ENCODE measurements around the gene AHRR.
"Not testable (repeated sequence)": the region's sequence is repeated elsewhere in the genome, so short reads cannot be mapped to it uniquely, and the experiment has no call there.

Gene AHRR

DNA sequence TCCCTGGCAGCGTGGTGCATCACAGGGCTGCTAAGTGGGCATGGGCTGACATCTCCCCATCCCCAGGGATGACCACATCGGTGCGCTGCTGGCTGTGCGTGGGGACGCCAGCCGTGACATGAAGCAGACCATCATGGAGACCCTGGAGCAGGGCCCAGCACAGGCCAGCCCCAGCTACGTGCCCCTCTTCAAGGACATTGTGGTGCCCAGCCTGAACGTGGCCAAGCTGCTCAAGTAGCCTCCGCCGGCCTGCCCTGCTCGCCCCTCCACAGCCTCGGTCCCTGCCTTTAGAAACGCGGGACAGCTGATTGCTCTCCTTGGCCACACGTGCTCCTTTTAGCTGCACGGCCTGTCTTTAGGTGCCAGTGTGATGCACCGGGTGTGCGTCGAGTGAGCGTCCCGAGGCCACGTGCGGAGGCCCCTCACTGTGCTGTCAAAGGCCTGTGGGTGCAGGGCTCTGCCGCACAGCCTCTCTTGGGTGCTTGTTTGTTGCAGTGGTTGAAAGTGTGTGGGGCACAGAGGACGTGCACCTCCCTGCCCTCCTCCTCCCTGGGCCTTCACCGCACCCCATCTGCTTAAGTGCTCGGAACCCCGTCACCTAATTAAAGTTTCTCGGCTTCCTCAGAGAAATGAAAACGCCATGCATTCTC, 145.3 kb downstream of the AHRR start:
- DNase-seq (ENCODE audit: insufficient read length, low spot score): no peak

DNA sequence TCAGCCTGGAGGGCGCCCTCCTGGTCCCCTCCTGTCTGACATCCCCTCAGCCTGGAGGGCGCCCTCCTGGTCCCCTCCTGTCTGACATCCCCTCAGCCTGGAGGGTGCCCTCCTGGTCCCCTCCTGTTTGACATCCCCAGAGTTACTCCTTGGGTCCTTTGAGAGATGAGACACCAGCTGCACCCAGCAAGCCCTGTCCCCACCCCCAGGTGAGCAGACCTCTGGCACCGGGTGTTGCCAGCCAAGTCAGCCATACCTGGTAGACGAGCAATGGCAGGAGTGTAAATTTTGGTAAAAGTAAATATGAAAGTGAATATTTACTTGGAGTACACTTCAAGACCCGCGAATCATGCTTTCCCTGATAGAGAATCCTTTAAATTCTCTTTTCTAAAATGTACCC, 146.9 kb downstream of the AHRR start:
- no peak for FAIRE-seq
- no peak for DNase-seq (ENCODE audit: insufficient read length, low spot score)

More for the DNA sequence above, 145.3 kb downstream of the AHRR start:
- peak; percentile 33 for FAIRE-seq

DNA sequence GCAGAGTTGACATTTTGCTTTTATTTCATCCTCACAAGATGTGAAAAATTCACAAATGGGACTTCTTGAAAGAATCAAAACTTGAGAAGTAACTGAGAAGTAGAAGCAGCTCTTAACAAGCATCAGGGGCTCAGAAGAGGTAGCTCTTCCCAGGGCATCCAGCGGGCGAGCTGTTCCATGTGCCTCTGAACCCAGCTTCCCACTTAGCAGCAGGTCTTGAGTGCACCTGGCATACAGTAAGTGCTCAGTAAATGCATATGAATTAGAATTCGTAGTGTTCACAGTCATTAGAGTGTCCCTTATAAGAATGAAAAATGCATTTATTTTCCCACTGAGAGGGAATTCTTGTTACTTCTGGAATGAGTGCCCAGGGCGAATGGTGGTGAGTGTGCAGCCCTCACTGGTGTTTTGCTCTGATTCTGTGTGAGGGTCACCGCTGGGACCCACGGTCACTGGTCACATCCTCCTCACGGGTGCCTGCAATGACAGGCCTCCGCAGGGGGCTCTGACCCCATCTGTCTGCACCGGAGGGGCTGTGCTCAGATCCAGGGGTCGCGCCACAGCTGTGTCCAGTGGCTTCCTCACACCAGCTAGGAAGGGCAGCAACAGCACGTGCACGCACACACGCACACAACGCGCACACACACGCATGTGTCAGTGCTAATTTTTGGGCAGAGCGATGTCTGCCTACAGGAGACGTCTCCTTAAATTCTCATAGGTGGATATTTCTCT, 148.4 kb downstream of the AHRR start:
- FAIRE-seq: peak; percentile 93
- DNase-seq (ENCODE audit: insufficient read length, low spot score): no peak

DNA sequence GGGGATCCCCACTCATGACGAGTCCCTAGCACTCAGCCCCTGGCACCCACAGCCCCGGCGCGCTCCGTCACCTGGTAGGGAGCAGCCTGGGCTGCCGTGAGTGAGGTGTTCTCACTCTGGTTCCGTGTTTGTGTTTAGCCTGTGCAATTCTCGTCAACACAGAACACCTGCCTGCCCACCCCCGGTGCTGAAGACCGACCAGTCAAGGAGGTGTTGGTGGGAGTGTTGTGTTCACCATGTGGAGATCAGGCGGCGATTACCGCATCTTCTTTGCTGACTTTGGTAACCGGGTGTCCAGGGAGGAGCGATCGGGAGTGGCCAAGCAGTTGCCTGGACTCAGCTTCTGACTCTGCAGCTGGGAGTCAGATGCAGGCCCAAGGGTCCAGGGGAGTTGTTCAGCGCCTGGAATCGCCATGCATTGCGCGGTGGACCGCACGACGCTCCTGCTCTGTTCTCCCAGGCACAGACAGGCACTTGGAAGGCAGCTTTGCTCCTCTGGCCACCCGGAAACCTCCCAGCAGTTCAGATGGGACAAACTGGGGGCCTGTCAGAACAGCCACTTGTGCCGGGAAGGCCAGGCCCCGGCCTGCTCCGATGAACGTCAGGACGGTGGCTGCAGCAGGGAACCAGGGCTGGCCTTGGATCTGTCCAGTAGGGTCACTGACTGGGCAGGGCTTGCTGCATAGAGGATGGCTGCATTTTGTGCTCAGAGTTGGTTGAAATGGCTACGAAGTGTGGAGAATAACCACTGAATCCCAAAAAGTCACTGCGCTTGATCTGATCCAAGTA, 149.6 kb downstream of the AHRR start:
- DNase-seq (ENCODE audit: insufficient read length, low spot score): no peak
- peak; percentile 86 for FAIRE-seq

DNA sequence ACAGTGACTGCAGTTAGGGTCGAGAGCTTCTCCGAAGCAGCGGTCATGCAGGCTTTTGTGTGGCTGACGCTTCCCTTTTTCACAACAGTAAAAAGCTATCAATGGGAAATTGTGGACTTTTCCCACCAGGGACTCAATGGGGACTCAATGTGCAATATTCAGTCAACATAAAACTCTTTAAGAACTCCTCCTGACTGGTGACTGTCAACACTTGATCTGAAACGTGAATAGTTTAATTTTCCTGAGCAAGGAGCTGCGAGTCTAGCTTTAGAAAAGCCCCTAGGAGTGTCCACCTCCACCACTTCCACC, 150.2 kb downstream of the AHRR start:
- no peak for FAIRE-seq

DNA sequence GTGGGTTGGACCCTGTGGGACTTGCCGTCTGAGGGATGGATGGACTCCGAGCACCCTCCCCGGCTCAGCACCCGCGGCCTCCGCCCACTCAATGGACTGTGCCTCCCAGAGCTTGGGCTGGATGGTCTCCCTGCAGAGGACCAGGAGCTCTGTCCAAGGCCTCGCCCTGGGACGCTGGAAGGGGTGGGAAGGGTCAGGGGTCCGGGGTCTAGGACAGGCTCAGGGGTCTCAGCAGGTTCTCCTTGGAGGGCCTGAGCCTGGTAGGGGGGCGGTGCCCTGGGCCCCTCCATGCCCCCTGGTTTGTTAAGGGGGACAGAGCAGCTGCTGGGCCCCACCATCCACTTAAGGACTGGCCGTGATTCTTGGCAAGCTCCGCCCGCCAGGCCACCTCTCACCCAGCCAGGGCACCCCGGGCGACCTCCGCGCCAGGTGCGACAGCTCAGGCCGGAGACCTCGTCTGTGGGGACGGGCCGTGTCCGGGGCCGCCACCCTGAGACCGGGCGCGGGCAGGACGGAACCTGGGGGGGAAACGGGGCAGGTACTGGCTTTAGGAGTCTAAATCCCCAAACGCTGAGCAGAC, 150.7 kb downstream of the AHRR start:
- DNase-seq (ENCODE audit: insufficient read length, low spot score): no peak
- FAIRE-seq: peak; percentile 4

More for the DNA sequence above, 150.2 kb downstream of the AHRR start:
- DNase-seq (ENCODE audit: insufficient read length, low spot score): no peak

DNA sequence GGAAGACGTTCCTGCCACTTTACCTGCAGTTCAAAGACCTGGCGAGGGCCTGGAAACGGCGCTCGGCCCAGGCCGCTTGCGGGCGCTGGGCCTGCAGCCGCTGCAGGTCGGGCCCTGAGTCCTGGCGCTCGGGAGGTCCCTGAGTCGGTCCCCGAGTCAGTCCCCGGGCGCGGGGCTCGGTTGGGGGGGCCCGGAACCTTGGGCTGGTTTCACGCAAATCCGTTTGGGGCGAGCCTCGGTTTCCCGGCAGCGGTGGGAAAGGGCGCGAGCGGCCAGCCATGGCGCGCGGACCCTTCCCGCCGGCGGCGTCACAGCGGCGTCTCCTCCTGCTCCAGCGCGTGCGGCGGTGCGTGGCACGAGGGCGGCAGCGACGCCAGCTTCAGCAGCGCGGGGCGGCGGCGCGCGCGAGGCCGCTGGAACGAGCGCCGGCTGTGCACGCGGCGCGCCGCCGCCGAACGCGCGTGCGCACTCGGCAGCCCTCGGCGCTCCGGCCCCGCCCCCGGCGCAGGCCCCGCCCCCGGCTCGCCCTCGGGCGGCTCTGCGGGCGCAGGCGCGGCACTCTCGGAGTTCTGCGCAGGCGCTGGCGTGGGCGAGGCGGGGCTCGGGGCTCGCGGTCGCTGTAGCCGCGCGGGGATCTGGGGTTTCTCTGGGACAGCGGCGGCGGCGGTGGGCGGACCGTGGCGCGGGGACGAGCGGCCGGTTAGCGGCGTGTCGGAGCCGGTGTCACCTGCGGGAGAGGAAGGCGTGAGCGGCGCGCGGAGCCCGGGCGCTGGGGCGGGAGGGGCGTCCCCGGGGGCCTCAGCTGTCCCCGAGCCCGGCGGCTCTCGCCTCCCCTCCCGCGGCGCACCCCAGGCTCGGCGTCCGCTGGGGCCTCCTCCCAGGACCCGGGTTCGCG, 151.4 kb downstream of the AHRR start:
- peak; percentile 99 for DNase-seq (ENCODE audit: insufficient read length, low spot score)
- FAIRE-seq: peak; percentile 99

DNA sequence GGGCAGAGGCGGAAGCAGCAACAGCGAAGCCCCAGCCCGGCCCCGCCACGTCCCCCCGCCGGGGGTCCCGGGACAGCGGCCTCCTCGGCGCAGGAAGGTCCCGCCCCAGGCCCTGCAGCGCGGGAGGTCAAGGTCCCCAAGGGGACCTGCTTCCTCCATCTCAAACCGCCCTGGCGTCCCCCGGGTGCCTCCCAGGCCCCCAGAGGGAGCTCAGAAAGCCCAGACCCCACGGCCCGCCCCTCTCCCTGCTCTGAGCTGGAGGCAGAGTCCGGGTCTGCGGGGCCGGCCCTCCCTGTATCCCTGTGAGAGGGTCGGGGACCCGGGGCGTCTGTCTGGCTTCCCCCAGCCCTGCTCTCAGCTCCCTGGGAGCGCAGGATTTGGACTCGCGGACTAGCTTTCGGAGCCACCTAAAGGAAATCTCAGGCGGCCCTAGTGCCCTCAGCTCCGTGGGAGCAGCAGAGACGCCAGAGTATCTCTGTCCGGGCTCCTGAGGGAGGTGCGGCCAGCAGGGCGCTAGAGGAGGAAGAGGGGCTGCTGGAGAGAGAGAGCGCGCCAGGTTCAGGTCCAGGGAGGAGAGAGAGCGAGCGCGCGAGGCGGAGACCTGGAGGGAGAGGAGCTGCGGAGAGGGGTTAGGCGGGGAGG, 152.2 kb downstream of the AHRR start:
- peak; percentile 44 for FAIRE-seq
- peak; percentile 64 for DNase-seq (ENCODE audit: insufficient read length, low spot score)

DNA sequence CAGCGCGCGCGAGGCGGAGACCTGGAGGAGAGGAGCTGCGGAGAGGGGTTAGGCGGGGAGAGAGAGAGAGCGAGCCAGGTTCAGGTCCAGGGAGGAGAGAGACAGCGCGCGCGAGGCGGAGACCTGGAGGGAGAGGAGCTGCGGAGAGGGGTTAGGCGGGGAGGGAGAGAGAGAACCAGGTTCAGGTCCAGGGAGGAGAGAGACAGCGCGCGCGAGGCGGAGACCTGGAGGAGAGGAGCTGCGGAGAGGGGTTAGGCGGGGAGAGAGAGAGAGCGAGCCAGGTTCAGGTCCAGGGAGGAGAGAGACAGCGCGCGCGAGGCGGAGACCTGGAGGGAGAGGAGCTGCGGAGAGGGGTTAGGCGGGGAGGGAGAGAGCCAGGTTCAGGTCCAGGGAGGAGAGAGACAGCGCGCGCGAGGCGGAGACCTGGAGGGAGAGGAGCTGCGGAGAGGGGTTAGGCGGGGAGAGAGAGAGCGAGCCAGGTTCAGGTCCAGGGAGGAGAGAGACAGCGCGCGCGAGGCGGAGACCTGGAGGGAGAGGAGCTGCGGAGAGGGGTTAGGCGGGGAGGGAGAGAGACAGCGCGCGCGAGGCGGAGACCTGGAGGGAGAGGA, 152.8 kb downstream of the AHRR start:
- peak; percentile 57 for FAIRE-seq
- DNase-seq (ENCODE audit: insufficient read length, low spot score): not testable (repeated sequence)

DNA sequence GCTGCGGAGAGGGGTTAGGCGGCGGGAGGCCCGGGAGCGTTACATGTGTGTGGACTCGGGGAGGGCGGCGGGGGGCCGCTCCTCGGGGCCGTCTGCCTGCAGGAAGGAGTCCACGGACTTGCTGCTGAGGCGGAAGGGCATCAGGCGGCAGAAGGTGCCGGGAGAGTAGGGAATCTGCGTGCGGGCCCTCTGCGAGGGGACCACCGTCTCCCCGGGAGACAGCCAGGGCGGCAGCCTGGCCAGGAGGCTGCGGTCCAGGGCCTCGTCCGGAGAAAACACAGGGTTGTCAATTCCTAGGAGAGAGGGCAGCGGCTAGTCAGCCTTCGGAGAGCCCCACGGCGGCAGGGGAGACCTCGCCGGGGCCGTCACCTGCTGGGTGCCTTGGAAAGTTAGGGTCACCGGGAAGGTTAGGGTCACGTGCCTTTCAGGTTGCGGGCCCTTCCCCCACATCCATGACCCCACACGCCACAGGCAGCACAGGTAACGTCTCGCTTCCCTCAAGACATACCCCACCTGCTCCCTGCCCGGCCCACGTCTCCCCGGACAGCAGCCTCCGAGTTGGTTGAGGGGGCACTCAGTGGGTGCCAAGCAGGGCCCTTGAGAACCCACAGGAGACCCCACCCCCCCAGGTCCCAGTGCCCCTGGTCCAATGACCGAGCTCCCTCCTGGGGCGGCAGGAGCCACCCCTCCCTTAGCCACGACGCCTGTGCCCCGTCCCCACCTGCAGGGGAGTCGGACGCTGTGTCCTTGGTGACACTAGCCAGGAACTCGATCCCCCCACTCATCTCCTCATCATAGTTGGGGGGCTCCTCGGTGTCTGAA, 153.5 kb downstream of the AHRR start:
- DNase-seq (ENCODE audit: insufficient read length, low spot score) (no peak), FAIRE-seq (peak; percentile 38)

DNA sequence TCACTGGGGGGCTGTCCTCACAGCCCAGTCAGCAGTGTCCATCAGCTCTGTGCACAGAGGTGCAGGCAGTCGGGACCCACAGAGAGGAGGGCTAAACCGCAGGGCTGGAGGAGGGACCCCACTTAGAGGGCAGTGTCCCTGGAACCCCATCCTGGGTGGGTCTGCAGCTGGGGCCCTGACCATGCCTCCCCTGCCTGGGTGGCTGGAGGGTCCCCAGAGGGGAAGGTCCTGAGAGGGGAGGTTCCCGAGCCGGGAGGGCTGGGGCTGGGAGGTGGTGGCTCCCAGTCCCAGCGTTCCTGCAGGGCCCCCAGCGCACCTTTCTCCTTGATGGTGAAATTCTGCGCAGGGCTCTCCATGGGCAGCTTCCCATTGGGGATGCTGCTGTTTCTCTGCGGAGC, 154.2 kb downstream of the AHRR start:
- DNase-seq (ENCODE audit: insufficient read length, low spot score) (no peak), FAIRE-seq (peak; percentile 28)

DNA sequence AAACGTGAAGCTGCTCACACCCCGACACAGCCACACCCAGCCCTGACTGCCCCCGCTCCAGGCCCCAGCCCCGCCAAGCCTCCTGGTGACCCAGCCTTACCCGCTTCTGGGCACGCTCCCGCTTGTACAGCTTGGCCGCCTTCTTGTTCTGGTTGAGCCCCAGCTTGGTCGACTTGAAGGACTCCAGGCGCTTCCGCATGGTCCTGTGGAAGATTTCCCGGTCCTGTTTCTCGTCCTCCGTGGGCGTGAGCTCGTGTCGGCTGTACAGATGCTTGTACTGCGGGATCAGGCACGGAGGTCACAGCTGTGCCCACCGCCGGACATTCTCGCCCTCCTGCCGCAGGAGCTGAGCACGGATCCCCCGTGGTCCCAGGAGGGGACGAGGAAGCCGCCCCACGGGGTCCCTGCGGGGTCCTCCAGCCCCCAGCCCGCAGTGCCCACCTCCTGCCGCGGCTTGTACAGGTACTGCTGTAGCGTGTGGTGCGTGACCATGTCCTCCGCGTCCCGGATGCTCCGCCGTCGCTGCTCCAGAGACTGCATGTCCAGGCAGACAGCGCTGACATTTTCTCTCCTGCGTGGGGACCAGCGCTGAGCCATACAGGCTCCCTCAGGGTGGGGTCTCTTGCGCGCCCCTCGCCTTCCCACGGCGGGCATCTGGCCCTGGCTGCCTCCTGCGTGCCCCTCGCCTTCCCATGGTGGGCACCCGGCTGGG, 154.7 kb downstream of the AHRR start:
- DNase-seq (ENCODE audit: insufficient read length, low spot score) (no peak), FAIRE-seq (no peak)

DNA sequence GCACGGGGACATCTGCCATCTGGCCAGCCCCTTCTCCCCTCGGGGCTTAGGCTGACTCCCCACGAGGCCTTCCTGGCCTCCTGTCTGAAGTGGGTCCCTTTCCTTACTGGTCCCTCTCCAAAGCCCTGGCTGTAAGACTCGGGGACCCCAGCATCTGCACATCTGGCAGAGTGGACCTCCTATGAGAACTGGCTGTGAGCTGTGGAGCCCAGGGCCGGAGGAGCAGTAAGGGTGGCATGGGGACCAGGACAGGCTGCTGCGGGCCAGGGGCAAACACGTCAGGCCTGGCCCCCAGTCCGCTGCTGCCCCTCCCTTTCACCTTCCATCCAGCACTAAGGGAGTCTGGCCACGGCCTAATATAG, 155.3 kb downstream of the AHRR start:
- DNase-seq (ENCODE audit: insufficient read length, low spot score): no peak
- FAIRE-seq: no peak

DNA sequence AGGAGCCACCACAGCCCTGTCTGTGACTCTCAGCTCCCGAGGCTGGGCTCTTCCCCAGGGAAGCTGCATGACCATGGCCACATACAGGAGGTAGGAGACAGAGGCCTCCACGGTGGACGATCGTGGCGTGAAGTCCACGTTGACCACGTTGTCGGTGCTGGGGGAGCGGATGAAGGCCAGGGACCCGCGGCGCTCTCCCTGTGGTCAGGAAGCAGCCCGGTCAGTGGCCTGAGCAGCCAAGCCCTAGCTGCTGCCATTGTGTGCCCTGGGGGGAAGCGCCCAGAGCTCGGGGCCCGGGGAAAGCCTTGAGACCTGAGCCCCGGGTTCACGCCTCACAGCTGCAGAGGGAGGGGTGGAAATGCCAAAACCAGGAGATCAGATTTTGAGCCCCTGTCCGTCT, 155.7 kb downstream of the AHRR start:
- DNase-seq (ENCODE audit: insufficient read length, low spot score): no peak
- peak; percentile 42 for FAIRE-seq

DNA sequence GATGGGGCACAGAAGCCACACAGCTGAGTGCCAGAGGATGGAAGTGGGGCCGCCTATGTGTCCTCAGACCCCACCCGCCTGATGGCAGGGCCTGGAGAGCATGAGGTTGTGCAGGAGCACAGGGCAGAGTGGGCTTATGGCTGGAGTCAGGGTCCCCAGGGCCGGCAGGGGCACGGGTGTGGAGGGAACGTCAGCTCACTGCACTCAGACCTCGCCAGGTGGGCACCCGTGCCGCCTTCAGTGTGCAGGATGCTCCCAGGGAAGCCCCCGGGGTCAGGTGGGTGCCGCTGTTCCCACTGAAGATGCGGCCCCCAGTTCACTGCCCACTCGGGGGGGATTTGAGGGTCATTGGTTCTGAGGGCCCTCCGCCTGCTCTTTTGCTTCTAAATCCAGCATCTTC, 156.4 kb downstream of the AHRR start:
- FAIRE-seq (no peak), DNase-seq (ENCODE audit: insufficient read length, low spot score) (no peak)

DNA sequence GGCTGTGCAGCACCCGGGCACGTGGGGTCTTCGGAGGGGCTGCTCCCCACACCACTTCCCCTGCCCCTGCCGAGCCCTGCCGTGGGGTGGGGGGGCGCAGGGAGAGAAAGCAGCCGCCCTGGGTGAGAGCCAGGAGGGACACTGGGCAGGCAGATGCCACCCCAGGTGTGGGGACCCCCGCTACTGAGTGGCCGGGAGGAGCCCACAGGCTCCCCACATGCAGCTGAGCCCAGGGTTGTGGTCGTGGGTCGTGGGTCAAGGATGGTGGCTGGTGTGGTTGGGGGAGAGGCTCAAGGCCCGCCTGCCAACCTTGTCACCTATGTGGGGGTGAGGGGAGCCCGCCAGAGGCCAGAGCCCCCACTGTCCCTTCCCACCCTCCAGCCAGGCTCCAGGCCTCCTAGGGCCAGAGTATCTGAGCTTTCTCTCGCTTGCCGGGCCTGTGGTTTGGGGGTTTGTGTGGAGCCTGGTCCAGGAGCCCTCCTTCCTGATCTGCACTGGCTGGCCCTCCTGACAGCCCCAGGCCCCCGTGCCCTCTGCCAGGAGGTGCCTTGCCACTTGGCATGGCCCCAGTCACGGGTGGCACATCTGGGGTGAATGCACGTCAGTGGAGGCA, 157.0 kb downstream of the AHRR start:
- no peak for FAIRE-seq
- no peak for DNase-seq (ENCODE audit: insufficient read length, low spot score)

DNA sequence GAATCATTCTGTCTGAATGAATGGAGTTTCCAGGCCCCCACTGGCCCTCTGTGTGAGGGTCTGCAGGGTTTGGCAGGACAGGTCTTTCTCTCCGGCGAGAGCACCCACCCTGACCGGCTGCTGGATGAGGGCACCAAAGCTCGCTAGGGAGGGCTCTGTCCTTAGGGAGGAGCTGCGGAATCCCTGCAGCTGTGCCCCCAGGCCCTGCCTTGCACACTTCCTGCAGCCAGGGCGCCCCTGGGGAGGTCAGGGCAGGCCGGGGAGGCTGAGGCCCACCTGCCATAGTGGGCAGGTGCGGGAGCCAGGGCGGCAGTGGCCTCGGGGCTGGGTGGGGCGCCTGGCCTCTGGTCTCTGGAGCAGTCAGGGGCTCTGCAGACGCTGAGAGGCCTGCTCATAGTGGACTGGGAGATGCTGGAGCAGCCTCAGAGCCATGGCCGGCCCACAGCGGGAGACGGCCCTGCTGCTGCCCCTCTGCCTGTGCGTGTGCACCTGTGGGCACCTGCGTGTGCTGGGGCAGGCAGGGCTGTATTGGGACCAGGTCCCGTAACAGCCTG, 157.5 kb downstream of the AHRR start:
- peak; percentile 51 for FAIRE-seq
- DNase-seq (ENCODE audit: insufficient read length, low spot score): no peak
